Left ventricle myocardium inferior (tissue), 1 donor: ENCODE data around the gene RNF138. TPM values are rescaled to one million over a fixed set of nuclear protein-coding genes. Genes with fewer than 3 reads are reported as not detected.
A peak's percentile ranks its signal among the peaks of the same experiment; 100 is the strongest.
"Not testable (repeated sequence)": the region's sequence is repeated elsewhere in the genome, so short reads cannot be mapped to it uniquely, and the experiment has no call there.

ENCODE experiments used
- DNase-seq: peaks from one replicate; pipeline ENCODE4 v3.0.0-alpha.2; 2020
- H3K27ac ChIP-seq: fragments of 200-600 bp; replicated peaks from 2 replicates; pipeline ENCODE4 v1.8.0; 2021
- H3K27me3 ChIP-seq: fragments of 200-600 bp; 2 replicates; pipeline ENCODE4 v1.8.0; 2021; ENCODE audit warnings: low read depth
- H3K36me3 ChIP-seq: fragments of 200-600 bp; 2 replicates; pipeline ENCODE4 v1.8.0; 2021
- H3K4me1 ChIP-seq: fragments of 200-600 bp; 2 replicates; pipeline ENCODE4 v1.8.0; 2021
- H3K4me3 ChIP-seq: fragments of 200-600 bp; 2 replicates; pipeline ENCODE4 v1.8.0; 2021; ENCODE audit warnings: mild to moderate bottlenecking, moderate library complexity
- H3K9me3 ChIP-seq: fragments of 200-600 bp; replicated peaks from 2 replicates; pipeline ENCODE4 v1.8.0; 2021
- intact Hi-C: fragments of 100-400 bp; cut with micrococcal nuclease; formaldehyde crosslinking; loops from one replicate; pipeline ENCODE4 v1.11.0; 2022
- total RNA-seq: library from RNA; stranded (reverse); fragmentation: NEBNext Ultra II Directional; extraction: Animal tissue kit (Norgen Biotek cat#: 25700); gene quantifications from one replicate; pipeline ENCODE4 v1.2.1, GENCODE V29; 2021
- TF ChIP-seq, protein P1 (sequence below): fragments of 200-600 bp; IDR thresholded peaks from 2 replicates; pipeline ENCODE4 v1.8.0; 2021; ENCODE audit warnings: antibody characterized with exemption, mild to moderate bottlenecking, borderline replicate concordance
- donor health status: DM: no; HTN: yes; CAD: no; lungs with severe emphysema.

The RNF138 gene
- total RNA-seq, 1 donor from 2014 or later = 7.1 TPM

- H3K27me3 ChIP-seq = no peaks in the 10 kb centered on the region
These were observed 12.8 kb upstream of the RNF138 start for GRCh38 chr18:32078845-32079244.

GRCh38 chr18:32081881-32082280 lies 9.8 kb upstream of the RNF138 start:
- Histone ChIP-seq H3K36me3 (no peaks in the 10 kb centered on the region), H3K9me3 (peaks cover 10% of the 10 kb centered on the region), H3K27me3 (no peaks in the 10 kb centered on the region), H3K27ac (no peak overlapping the region), H3K4me1 (peaks cover 27% of the 10 kb centered on the region), H3K4me3 (no peak overlapping the region)
- intact Hi-C loops = no loop called here
- no peak for DNase-seq
- TF ChIP-seq, protein P1, sequence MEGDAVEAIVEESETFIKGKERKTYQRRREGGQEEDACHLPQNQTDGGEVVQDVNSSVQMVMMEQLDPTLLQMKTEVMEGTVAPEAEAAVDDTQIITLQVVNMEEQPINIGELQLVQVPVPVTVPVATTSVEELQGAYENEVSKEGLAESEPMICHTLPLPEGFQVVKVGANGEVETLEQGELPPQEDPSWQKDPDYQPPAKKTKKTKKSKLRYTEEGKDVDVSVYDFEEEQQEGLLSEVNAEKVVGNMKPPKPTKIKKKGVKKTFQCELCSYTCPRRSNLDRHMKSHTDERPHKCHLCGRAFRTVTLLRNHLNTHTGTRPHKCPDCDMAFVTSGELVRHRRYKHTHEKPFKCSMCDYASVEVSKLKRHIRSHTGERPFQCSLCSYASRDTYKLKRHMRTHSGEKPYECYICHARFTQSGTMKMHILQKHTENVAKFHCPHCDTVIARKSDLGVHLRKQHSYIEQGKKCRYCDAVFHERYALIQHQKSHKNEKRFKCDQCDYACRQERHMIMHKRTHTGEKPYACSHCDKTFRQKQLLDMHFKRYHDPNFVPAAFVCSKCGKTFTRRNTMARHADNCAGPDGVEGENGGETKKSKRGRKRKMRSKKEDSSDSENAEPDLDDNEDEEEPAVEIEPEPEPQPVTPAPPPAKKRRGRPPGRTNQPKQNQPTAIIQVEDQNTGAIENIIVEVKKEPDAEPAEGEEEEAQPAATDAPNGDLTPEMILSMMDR = no peak

More at GRCh38 chr18:32078845-32079244, 12.8 kb upstream of the RNF138 start:
- TF ChIP-seq, protein P1 = no peak
- intact Hi-C loops = no loop called here
- Histone ChIP-seq H3K9me3 (peaks cover 10% of the 10 kb centered on the region), H3K36me3 (no peaks in the 10 kb centered on the region), H3K4me1 (peaks cover 7% of the 10 kb centered on the region), H3K27ac (no peak overlapping the region), H3K4me3 (no peak overlapping the region)
- no peak for DNase-seq

- H3K4me3 ChIP-seq = no peak overlapping the region
- peaks cover 10% of the 10 kb centered on the region for H3K9me3 ChIP-seq
- H3K27me3 ChIP-seq = no peaks in the 10 kb centered on the region
- H3K4me1 ChIP-seq = peaks cover 27% of the 10 kb centered on the region
- intact Hi-C loops = no loop called here
- peak overlapping the region; percentile 81 for H3K27ac ChIP-seq
- no peak for DNase-seq
- TF ChIP-seq, protein P1 = no peak
- no peaks in the 10 kb centered on the region for H3K36me3 ChIP-seq
These were observed 7.9 kb upstream of the RNF138 start for GRCh38 chr18:32083781-32084180.

- H3K27ac ChIP-seq = no peak overlapping the region
- TF ChIP-seq, protein P1 = no peak
- no peak for DNase-seq
- H3K27me3 ChIP-seq = no peaks in the 10 kb centered on the region
- no peaks in the 10 kb centered on the region for H3K36me3 ChIP-seq
- peaks cover under 1% of the 10 kb centered on the region for H3K9me3 ChIP-seq
- no peak overlapping the region for H3K4me3 ChIP-seq
- peaks cover 35% of the 10 kb centered on the region for H3K4me1 ChIP-seq
- intact Hi-C loops = no loop called here
These were observed 4.8 kb upstream of the RNF138 start for GRCh38 chr18:32086881-32087280.

DNA sequence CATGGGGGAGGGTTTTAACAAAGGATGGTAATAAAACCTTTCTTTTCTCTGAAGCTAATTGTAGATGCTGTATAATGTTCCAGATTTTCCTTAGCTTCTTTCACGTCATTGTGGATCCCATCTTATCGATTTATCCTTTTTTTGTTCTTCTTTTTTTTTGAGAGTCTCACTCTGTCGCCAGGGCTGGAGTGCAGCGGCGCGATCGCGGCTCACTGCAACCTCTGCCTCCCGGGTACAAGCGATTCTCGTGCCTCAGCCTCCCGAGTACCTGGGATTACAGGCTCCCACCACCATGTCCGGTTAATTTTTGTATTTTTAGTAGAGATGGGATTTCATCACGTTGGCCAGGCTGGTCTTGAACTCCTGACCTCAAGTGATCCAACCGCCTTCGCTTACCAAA lies 843 bp upstream of the RNF138 start:
- intact Hi-C loops, H3K27me3 ChIP-seq, DNase-seq, H3K9me3 ChIP-seq, H3K36me3 ChIP-seq, H3K4me3 ChIP-seq: not testable (repeated sequence)
- Histone ChIP-seq H3K27ac (peak overlapping the region; percentile 100), H3K4me1 (peaks cover 46% of the 10 kb centered on the region)

DNA sequence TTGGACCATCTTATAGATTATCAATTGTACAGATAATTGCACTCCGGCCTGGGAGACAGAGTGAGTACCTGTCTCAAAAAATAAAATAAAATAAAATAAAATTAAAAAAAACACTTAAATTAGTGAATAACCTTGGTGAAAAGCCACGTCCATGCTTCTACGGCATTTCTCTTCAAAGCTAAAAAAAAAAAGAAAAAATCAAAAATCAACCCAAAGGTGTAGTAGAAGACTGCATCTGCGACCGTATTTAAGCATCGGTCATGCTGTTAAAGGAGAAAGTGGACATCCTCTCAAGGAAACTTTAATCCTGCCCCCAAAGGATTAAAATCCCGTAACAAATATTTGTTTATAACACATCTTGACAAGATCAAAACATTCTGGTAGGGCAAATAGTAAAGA lies 350 bp upstream of the RNF138 start:
- no peak for DNase-seq
- Histone ChIP-seq H3K9me3 (no peaks in the 10 kb centered on the region), H3K27me3 (no peaks in the 10 kb centered on the region), H3K27ac (peak overlapping the region; percentile 100), H3K36me3 (no peaks in the 10 kb centered on the region), H3K4me1 (peaks cover 47% of the 10 kb centered on the region), H3K4me3 (peak overlapping the region; percentile 91)
- TF ChIP-seq, protein P1 = no peak
- intact Hi-C loops = no loop called here
